Large intestine (tissue), 3 donors: ENCODE measurements around the gene FIGNL1. TPM values are rescaled to one million over a fixed set of nuclear protein-coding genes. Genes with fewer than 3 reads are reported as not detected.
"Not testable (repeated sequence)": the region's sequence is repeated elsewhere in the genome, so short reads cannot be mapped to it uniquely, and the experiment has no call there.

ENCODE experiments used
- DNase-seq, 2 donors: peaks; one replicate each; pipeline versions ENCODE4 v3.0.0 to v3.0.0-alpha.2; 2013
- H3K27ac ChIP-seq: one replicate; pipeline ENCODE4 v1.5.1; 2013; ENCODE audit warnings: low read length
- H3K27me3 ChIP-seq: 2 replicates; pipeline ENCODE4 v1.6.1; 2013; ENCODE audit warnings: low read length; ENCODE audit not compliant: control insufficient read depth, insufficient read depth
- H3K36me3 ChIP-seq: 2 replicates; pipeline ENCODE4 v1.6.1; 2013; ENCODE audit warnings: low read length; ENCODE audit not compliant: control insufficient read depth, insufficient read depth
- H3K4me1 ChIP-seq: one replicate; pipeline ENCODE4 v1.6.1; 2013; ENCODE audit warnings: low read length; ENCODE audit not compliant: control insufficient read depth, insufficient read depth
- H3K4me3 ChIP-seq: one replicate; pipeline ENCODE4 v1.5.1; 2013; ENCODE audit warnings: low read length
- H3K9me3 ChIP-seq: one replicate; pipeline ENCODE4 v1.6.1; 2013; ENCODE audit warnings: mild to moderate bottlenecking, low read depth, low read length, moderate library complexity; ENCODE audit not compliant: control insufficient read depth
- WGBS: methylation state at CpG from one replicate; pipeline ENCODE4 v1.1.5; 2013; ENCODE audit warnings: low lambda C conversion rate; ENCODE audit not compliant: insufficient coverage; 5-methylcytosine and 5-hydroxymethylcytosine counted together
- polyA plus RNA-seq: library from polyadenylated mRNA; unstranded; fragments of 120-200 nt; gene quantifications from one replicate; pipeline ENCODE4 v1.2.1, GENCODE V29; 2013

FIGNL1 gene
- polyA plus RNA-seq, 1 donor = 23.2 TPM

GRCh38 chr7:50458651-50459050, 8.5 kb upstream of the FIGNL1 start:
- no CpG with 5 or more reads among the region's 4 CpGs for WGBS
- H3K27ac ChIP-seq, H3K9me3 ChIP-seq: not testable (repeated sequence)

GRCh38 chr7:50456371-50457123, 6.4 kb upstream of the FIGNL1 start:
- peaks cover 7% of the 10 kb centered on the region for H3K36me3 ChIP-seq
- H3K27ac ChIP-seq = no peak overlapping the region
- H3K9me3 ChIP-seq = peaks cover 7% of the 10 kb centered on the region
- H3K4me3 ChIP-seq = no peak overlapping the region
- WGBS = 83% methylated on average over 2 of the region's 3 CpGs
- DNase-seq = peak in 1 of 2 donors; percentile 22
- H3K4me1 ChIP-seq = peaks cover 8% of the 10 kb centered on the region
- H3K27me3 ChIP-seq = no peaks in the 10 kb centered on the region

More at GRCh38 chr7:50458651-50459050, 8.5 kb upstream of the FIGNL1 start:
- H3K36me3 ChIP-seq = peaks cover 25% of the 10 kb centered on the region
- not testable (repeated sequence) for H3K4me1 ChIP-seq, H3K27me3 ChIP-seq, H3K4me3 ChIP-seq, DNase-seq

DNA sequence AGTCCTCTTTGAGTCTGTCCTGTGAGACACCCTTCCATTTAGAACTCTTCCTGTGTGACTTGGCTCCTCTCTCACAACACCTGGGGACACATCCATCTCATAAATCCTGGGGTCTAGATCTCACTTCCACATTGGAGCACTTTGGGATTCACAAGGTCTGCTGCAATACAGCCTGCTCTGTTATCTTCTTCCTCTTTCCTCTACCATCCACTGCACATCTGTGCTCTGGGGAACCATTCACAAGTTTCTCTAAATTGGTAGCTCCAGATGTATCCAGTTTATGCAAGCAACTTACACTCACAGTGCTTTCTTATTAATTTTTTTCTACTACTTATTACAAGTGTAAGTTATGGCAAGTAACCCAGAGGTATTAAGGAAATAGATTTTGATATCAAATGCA, 5.5 kb upstream of the FIGNL1 start:
- Histone ChIP-seq H3K36me3 (peaks cover 5% of the 10 kb centered on the region), H3K9me3 (peaks cover 7% of the 10 kb centered on the region), H3K27me3 (no peaks in the 10 kb centered on the region), H3K4me3 (no peak overlapping the region), H3K27ac (no peak overlapping the region), H3K4me1 (peaks cover 11% of the 10 kb centered on the region)
- no peak for DNase-seq

DNA sequence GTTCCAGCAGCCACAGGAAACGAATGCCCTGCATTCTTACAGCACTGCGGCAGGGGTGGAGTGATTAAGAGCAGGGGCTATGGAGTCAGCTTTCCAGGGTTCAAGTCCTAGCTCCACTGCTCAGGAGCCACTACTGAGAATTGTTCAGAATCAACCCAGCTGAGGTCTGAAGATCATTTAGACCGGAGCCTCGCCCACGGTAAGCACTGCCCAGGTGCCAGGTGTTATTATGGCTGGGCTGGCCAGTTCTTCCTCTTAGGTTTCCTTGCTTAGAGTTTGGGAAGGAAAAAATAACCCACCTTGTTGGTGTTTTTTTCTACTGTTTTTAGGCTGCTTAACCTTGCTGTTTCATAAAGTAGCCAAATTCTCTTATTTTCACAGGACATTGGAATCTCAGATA, 4.8 kb upstream of the FIGNL1 start:
- H3K36me3 ChIP-seq = peaks cover 5% of the 10 kb centered on the region
- H3K4me3 ChIP-seq = no peak overlapping the region
- H3K4me1 ChIP-seq = peaks cover 13% of the 10 kb centered on the region
- no peaks in the 10 kb centered on the region for H3K27me3 ChIP-seq
- WGBS = no CpG with 5 or more reads among the region's 5 CpGs
- no peak for DNase-seq
- no peak overlapping the region for H3K27ac ChIP-seq
- peaks cover 8% of the 10 kb centered on the region for H3K9me3 ChIP-seq

DNA sequence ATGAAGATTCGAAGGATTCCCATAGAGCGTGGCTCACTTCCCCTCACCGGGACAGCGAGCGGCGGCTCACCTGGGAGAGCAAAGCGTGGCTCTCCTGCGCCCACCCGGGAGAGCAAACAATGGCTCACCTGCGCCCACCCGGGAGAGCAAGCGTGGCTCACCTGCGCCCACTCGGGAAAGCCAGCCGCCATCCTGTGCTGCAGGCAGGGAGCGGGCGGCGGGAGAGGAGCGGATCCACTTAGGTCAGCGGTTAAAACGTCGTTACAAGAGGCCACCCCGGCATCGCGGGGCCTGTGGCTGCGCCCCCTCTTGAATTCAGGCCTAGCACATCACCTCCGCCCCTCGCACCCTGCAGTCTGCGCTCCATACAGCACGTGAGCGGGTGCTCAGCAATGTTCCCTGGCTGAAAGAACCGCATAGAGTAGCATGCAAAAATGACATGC, 461 bp upstream of the FIGNL1 start:
- Histone ChIP-seq H3K4me1 (peaks cover 9% of the 10 kb centered on the region), H3K27ac (peak overlapping the region; percentile 41), H3K9me3 (peaks cover 3% of the 10 kb centered on the region), H3K36me3 (peaks cover 14% of the 10 kb centered on the region), H3K4me3 (peak overlapping the region; percentile 88), H3K27me3 (no peaks in the 10 kb centered on the region)
- no peak for DNase-seq
- WGBS = no CpG with 5 or more reads among the region's 32 CpGs

- Histone ChIP-seq H3K4me3 (peak overlapping the region; percentile 88), H3K27me3 (no peaks in the 10 kb centered on the region), H3K4me1 (peaks cover 9% of the 10 kb centered on the region), H3K36me3 (peaks cover 20% of the 10 kb centered on the region), H3K27ac (no peak overlapping the region), H3K9me3 (peaks cover 3% of the 10 kb centered on the region)
- 20% methylated on average over 1 of the region's 5 CpGs for WGBS
- DNase-seq = no peak
Measured at GRCh38 chr7:50449501-50449880, 659 bp downstream of the FIGNL1 start.

DNA sequence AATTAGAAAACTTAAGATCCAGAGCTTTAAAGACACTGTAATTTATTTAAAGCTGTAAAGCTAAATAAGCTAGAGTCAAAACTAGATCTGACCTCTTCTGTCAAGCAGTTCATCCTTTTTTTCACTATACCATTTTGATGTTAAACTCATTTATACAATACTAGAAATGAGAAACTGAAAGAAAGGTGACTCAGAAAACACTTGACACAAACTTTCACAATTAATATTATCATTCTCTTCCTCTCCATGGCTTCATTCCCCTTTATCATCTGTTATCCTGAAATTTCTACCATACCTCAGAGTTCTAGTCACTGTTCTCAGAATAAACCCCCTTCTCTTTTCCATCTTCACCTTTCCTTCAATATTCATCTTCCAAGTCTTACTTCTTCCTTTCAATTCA, 1.3 kb downstream of the FIGNL1 start:
- H3K27me3 ChIP-seq = no peaks in the 10 kb centered on the region
- peaks cover 20% of the 10 kb centered on the region for H3K36me3 ChIP-seq
- DNase-seq = no peak
- peaks cover 3% of the 10 kb centered on the region for H3K9me3 ChIP-seq
- H3K4me3 ChIP-seq = no peak overlapping the region
- H3K27ac ChIP-seq = no peak overlapping the region
- peaks cover 9% of the 10 kb centered on the region for H3K4me1 ChIP-seq

GRCh38 chr7:50446542-50446960, 3.6 kb downstream of the FIGNL1 start:
- Histone ChIP-seq H3K4me1 (peaks cover 9% of the 10 kb centered on the region), H3K36me3 (peaks cover 20% of the 10 kb centered on the region), H3K27ac (no peak overlapping the region), H3K27me3 (no peaks in the 10 kb centered on the region), H3K9me3 (peaks cover 3% of the 10 kb centered on the region), H3K4me3 (no peak overlapping the region)
- WGBS = no CpG with 5 or more reads among the region's 4 CpGs
- DNase-seq = no peak

- H3K27ac ChIP-seq = no peak overlapping the region
- no peak overlapping the region for H3K4me3 ChIP-seq
- H3K9me3 ChIP-seq = no peaks in the 10 kb centered on the region
- 86% methylated on average over 2 of the region's 3 CpGs for WGBS
- peaks cover 13% of the 10 kb centered on the region for H3K36me3 ChIP-seq
- no peaks in the 10 kb centered on the region for H3K27me3 ChIP-seq
- DNase-seq = no peak
- H3K4me1 ChIP-seq = no peaks in the 10 kb centered on the region
Measured at GRCh38 chr7:50436133-50436806, 13.9 kb downstream of the FIGNL1 start.

DNA sequence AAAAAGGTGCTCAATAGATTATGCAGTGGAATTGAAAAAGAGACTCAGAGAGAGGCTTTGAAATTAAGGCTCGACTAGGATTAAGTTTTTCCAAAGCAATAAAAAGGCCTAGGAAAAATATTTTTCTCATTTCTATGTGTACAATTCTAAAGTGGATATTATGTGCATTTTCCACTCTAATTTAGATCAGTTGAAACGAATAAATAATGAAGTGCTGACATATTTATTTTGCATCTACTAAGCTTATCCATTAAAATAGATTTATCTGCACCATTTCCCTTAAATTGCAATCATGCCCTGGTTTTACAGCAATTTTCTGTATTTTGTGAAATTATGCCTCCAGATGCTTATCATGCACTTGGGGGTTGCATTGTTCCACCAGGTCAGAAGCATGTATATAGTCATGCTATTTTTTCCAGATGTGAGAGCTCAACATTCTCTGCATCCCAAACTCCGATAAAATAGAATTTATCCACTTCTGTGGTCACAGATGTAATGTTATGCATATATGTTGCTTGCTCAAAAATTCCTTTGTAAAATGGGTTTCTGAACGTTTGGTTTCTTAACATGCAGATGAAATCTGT, 18.3 kb downstream of the FIGNL1 start:
- Histone ChIP-seq H3K27ac (no peak overlapping the region), H3K9me3 (no peaks in the 10 kb centered on the region), H3K27me3 (no peaks in the 10 kb centered on the region), H3K4me3 (no peak overlapping the region), H3K4me1 (peaks cover 6% of the 10 kb centered on the region), H3K36me3 (no peaks in the 10 kb centered on the region)
- no peak for DNase-seq
- WGBS = 89% methylated on average over 3 of the region's 4 CpGs
